Stimulated activated CD8-positive, alpha-beta memory T cell treated with anti-CD3 and anti-CD28 coated beads, Interleukin-4, amount 100 ng/mL, for 48 hours (primary cell): ENCODE results near the gene MGAT5.
"Not testable (repeated sequence)": the region's sequence is repeated elsewhere in the genome, so short reads cannot be mapped to it uniquely, and the experiment has no call there.

Experiments
- DNase-seq: peaks from one replicate; pipeline ENCODE4 v3.0.0-alpha.2; 2020

Gene MGAT5

DNA sequence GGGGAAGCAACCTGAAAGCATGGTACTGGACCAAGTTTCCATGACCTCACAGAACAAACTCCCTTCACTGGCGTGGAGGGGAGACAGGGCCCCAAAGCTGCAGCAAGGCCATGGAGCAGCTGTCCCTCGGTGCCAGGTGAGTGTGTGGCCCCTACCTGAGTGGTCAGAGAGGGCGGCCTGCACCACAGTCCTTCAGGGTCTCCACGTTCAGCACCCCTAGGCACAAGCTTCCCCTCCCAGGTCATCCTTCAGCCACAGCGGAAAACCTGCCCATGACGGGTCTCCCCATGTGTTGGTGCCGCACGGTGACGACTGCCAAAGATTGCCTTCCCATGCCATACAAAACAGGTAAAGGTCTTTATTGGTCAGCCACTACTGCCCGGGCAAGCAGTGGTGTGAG is 201.6 kb downstream of the MGAT5 start:
- DNase-seq, result no peak

DNA sequence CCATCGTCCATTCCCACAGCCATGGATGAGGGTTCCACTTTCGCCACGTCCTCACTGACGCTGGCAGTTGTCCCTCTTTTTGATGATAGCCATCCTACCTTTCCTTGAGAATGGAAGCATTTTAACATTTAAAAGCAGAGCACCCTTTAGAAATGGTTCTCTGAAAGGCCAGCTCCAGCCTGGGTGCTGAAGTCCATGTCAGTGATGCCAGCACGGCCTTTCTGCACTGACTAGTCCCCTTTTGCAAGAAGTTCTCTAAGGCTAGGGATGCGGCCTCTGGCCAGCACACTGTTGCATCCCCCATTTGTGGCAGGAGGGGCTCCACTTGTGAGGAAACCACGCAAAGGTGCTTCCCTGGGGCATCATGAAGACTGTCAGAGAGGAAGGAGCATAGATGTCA is 203.5 kb downstream of the MGAT5 start:
- DNase-seq, result no peak

DNA sequence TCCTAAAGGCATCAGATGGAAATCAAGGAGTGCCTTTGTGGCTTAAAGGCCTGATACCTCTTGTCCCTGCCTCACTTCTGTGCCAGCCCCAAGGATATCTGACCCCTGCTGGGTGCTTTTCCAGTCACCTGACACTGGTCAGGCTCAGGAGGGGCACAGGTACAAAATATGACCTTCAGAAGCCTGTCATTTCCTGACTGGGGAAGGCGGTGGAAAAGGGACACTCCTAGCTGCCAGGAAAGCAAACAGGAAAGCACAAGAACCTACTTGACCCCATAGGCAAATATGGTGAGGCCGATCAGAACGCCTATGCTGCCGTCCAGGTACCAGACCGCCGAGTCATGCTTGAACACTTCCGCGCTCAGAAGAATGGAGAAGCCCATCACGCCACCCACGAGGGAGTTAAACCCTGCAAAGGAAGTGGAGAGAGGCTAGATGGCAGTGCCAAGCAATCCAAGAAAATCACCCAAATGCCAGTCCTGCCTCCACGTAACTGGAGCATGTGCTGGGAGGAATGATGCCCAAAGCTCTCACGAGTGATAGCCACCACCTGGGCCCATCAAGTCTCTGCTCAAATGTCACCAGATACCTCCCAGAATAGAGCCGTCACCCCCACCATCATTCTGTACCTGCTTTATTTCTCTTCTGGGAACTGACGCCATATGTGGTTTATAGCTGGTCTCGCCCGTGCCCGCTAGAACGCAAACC is 204.0 kb downstream of the MGAT5 start:
- no peak for DNase-seq

DNA sequence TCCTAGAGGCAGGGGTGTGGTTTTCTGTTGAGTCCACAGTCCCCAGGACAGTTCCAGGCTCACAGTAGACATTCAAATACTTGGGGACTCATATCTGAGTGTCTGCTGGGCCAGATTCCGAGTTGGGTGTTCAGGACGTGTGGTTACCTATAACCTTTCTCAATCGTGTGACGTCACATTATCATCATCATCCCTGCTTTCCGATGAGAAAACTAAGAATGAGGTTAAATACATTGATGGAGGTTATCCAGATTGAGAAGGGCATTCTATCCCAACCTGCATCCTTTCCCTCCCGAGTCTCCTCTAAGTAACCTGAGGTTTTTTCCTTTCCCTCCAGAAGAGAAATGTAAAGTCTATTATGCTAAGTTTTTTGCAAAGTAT is 204.6 kb downstream of the MGAT5 start:
- no peak for DNase-seq

DNA sequence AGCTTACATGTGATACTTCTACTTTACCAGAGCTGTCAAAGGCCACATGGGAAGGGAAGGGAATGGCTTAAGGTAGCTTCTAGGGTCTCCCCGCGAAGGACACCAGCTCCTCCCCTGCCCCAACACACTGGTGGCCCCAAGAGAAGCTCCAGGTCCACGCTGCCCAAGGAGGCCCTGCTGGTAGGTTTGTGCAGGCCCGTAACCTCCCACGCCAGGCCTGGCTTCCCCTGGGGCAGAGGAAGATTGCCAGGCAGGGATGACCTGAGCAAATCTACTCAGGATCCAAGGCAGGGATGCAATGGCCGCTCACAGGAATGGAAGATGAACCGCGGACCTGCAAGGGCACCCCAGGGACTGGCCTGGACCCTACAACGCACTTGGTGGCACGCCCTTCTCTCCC is 205.1 kb downstream of the MGAT5 start:
- no peak for DNase-seq

DNA sequence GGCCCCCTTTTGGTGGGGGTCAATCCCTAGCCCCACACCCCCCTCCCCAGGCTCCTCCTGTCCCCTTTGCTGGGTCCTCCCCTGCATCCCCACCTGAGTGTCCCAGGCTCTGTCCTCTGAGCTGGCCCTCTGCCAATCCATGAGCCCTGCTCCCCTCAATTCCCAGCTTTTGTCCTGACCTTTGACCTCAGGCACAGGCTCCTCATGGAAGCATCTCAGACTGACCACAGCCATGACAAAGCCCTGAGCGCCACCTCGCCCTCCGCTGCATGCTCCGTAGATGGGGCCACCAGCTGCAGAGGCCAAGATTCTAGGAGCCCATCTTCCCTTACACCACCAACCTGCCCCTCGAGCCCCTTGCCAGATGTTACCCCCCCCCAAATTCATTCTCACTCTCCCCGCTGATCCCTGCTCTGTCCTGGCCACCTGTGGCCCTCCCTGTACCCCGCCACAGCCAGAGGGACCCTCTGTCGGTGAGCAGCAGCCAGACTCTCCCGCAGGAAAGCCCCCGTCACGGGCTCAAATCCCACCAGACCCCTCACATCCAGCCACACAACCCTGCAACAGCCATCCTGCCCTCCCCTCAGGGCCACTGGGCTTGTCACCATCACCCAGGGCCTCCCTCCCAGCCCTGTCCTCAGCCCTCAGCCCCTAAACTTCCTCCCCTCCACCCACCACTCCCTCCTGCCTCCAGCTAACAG is 206.0 kb downstream of the MGAT5 start:
- DNase-seq, result no peak

DNA sequence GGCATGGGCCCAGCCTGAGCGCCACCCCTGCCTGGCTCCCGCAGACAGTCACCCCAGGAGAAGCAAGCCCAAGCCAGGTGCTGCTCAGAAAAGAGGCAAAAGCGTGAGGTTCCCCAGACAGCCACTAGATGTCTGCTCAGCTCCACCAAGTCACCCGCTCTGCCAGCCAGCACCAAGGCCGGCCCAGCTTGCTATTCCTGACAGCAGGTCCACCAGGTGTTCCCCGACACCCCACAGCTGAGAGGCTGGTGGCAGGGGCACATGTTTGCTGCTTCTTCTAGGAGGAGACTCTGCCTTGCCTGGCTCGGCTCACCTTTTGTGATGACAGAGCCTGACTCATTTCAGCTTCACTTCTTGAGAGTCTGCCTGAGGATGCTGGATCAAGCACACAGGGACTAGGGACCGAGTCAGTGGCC is 206.7 kb downstream of the MGAT5 start:
- peak; percentile 45 for DNase-seq

DNA sequence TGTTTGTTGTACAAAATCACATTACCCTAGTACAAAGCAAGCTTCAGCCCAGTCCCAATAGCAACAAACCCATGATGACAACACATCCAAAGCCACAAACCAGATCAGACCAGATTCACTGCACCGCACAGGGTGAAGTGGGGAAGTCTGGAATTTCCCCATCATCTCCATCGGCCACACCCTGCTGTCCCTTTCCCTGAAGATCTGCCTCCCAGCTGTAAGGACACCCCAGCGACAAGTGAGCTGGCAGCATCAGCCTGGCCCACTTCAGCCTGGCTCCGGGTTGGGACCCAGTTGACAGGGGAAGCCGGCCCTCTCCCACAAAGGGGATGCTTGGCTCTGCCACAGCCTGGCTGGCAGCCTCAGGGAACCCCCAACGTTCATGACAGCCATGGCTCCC is 207.6 kb downstream of the MGAT5 start:
- DNase-seq, result no peak

DNA sequence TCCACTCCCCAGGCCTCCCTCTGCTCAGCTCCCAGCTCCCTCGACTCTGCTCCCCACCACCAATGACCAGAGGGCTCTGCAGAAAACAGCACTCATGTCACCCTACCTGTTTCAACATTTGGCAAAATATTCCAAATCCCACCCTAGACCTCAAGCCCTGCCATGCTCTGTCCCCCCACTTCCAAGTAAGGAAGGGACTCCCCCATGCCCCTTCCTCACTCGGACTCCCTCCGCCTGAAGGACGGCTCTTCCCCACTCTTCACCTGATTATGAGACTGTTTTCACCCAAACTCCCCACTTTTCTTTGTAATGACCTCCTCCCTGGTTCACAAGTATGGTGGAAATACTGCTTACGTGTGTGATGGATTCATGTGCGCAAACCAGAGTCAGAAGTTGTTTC is 208.4 kb downstream of the MGAT5 start:
- no peak for DNase-seq

DNA sequence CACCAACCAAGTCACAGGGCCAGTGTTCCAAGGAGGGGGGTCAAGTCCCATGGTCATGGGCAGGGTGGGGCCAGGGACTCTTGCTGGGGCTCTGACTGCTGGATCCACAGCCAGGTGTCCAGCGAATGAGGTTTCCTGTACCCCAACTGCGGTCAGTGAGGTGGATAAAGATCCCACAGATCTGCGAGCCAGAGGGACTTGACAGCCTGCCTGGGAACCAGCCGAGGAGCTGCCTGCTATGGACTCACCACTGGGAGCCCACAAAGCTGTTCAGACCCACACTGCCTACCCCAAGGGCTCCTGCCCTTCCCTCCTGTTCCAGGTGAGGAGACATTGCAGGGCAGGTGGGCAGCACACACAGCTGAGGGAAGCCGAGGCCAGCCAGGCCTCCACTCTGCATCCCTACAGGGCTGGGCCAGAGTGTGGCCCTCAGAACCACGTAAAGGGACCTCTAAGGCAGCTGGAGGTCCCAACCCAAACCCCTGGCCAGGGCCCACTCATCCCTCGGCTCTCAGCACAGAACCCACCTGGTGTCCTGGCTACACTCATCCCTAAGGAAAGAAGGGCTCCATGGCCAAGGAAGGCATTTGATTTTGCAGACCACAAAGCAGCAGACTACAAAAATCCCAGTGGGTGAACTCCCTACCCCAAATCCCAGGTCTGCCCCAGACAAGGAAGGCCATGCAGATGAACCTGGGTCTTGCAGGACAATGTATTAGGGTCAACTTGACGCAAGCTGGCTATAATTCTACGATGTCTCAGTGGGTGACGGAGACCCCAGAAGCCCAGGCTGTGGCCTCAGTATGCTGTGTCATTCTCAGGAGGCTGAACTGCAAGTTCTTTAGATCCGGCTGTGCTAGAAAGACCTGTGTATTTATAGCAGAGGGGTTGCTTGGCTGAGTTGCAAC is 209.2 kb downstream of the MGAT5 start:
- peak; percentile 5 for DNase-seq

DNA sequence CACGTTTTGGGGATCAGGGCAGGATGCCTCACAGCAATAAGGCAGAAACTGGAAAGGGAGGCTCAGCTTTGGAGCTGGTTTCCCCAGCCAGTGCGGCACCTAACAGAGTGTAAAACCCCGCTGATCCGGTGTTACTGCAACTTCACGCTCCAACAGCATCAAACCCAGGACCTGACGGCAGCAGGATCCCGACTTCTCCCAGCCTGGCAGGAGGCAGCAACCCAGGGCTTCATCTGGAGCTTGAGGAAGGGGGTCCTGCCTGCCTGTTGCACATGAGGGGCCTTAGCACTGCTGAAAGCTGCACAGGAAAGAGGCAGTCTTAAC is 209.8 kb downstream of the MGAT5 start:
- DNase-seq, result peak; percentile 18

DNA sequence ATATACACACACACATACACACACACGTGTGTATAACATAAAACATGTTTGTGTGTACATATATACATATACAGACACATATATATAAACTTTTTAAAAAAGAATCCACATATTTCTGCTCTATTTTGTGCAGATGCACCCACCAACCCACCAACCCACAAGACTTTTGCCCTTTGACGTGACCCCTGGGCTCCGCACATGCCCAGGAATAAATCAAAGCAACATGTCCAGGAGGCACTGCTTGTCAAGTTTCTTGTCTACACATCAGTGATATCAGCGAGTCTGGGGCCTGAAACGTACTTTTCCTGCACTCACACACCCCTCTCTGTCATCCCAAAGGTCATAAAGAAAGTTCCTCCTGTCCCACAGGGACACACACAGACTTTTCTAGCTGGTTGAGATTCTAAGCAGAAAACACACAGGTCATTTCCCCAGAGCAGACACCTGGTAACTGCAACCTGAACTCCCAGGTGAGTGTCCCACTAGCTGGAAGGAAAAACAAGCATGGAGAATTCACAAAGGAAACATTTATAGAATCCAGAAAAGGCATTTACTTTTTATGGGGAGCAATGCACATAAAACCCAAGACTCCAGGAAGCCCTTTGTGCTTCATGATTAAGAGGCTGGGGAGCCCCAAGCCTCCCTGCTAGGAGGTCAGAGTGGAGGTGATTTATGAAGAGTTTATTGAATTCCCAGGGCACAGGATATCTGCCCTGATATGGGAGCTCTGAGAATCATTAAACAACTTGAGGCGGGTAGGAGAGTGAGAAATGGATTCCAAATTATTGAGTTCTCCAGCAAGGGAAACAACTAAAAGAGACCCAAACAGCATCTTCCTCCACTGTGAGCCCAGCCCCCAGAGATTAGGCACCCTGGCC is 211.6 kb downstream of the MGAT5 start:
- no peak for DNase-seq

DNA sequence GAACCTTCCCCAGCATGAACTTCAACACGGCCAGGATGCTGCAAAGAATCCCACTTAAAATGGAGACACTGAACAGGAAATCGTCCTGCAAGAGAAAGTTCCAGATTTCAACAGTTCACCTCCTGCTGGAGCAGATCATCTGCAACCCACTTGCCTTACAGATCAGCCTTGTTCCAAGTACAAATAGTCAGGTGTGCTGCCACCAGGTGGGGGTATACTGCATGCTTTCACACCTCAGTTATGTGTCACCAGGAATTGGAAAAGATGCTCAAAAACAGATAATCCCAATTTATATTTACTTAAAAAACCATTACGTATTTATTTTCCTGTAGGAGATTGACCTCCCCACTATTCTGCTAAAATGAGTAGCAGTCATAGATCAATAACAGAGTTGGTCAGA is 212.3 kb downstream of the MGAT5 start:
- DNase-seq, result peak; percentile 36

DNA sequence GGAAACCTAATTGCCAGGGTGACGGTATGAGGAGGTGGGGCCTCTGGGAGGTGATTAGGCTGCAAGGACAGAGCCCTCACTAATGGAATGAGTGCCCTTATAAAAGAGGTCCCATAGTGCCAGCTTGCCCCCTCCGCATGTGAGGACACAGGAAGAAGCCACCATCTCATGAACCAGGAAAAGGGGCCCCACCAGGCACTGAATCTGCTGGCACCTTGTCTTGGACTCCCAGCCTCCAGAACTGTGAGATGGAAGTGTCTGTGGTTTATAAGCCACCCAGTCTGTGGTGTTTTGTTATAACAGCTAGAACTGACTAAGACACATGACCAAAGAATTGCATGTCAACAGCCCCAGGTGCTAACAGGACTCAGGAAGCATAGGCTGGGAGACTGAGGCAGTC is 214.3 kb downstream of the MGAT5 start:
- DNase-seq, result no peak

DNA sequence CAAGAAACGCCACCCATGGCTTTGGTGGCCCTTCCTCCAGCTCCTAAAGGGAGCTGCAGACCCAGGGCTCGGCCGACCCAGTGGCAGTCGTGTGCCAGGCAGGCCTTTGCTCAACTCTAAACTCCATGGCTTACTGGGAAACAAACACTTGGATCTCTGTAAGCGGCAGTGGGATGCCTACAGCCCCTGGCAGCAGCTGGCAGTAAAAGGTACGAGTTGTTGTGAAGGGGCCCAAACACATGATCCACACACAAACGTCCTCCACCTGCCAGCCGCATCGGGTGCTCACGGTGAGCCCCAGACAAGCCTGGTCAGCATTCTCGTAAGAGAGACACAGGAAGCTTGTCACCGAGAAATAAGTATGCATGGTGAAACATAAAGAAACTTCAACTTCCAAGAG is 214.9 kb downstream of the MGAT5 start:
- no peak for DNase-seq

DNA sequence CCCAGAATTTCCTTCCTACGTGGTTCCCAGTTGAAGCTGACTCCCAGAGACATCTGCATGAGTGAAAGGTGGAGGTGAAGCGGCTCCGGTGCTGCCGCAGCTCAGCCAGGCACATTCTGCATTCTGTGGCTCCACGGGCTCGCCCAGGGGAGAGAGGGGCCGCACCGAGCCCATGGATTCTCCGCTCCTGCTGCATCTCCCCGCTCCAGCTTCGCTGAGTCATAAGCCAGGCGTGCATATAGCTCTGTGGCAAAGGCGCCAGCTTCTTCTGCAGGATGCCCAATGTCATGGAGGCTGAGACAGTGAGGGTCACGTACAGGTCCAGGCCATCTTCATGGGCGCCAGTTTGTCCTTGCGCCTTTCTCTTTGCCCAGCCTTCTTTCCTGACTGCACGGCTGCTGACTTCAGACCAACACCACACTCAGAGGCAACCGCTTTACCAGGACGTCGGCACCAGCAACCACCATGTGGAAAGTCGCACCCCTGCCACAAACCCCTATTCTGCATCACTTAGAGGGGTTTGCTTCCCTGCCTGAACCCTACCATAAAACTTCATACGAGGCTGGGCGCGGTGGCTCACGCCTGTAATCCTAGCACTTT is 215.7 kb downstream of the MGAT5 start:
- DNase-seq, result no peak

DNA sequence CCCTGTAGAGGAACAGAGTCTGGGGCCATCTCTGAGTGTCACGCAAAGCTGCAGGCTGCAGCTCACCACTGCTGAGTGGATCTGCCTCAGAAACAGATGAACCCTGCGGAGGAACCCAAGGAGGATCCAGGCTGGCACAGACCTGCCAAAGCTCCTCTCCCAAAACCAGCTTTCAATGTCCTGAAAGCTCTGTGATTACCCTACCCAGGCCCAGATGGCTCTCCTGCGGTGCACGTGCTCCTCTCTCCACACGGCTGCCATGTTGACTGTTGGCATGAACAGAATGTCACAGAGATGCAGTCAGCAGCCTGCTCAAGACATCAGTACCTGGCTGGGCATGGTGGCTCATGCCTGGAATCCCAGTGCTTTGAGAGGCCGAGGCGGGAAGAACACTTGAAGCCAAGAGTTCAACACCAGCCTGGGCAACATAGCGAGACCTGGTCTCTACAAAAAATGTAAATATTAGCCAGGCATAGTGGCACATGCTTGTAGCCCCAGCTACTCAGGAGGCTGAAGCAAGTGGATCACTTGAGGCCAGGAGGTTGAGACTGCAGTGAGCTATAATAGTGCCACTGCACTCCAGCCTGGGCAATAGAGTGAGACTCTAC is 216.8 kb downstream of the MGAT5 start:
- no peak for DNase-seq

DNA sequence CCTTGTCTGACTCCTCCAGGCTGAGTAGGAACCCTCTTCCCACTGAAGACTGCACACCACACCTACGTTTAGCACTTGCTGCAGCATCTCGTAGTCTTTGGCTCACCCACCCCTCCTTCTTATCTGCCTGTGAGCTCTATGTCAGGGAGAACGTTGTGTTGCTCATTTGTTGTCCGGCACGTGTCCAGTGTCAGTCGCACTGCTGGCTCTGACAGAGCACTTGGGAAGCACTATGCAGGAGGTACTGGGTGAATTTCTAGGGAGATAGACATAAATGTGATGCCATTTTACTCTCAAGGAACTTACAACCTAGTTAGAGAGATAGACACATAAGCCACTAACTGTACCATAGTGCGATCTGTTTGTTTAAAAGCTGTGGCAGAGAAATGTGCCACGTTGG is 223.1 kb downstream of the MGAT5 start:
- DNase-seq, result not testable (repeated sequence)

DNA sequence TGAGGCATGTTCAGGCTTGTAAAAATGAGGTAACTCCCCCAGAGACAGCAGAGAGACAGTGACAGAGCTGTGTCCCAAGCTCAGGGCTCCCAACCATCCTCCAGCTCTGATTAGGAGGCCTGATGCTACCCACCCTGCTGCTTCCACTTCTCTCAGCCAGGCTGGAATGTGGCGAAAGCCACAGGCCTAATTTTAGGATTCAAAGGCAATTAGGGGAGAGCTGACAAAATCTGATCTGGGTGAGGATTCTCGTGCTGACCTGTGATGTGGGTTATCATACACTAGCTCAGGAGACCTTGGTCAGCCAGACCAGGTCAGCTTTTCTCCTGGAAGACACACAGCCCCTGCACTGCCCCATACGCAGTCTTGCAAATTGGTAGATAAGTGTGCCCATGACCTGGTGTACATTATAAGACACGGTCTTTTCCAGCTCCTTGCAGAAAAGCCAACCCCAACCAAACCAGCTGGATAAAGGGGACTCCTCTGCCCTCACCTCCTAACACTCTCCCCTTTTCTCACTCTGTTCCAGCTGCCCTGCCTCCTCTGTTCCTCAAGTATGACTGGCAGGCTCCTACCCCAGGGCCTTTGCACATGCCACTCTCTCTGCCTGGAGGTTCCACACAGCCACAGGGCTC is 225.9 kb downstream of the MGAT5 start:
- DNase-seq, result no peak

DNA sequence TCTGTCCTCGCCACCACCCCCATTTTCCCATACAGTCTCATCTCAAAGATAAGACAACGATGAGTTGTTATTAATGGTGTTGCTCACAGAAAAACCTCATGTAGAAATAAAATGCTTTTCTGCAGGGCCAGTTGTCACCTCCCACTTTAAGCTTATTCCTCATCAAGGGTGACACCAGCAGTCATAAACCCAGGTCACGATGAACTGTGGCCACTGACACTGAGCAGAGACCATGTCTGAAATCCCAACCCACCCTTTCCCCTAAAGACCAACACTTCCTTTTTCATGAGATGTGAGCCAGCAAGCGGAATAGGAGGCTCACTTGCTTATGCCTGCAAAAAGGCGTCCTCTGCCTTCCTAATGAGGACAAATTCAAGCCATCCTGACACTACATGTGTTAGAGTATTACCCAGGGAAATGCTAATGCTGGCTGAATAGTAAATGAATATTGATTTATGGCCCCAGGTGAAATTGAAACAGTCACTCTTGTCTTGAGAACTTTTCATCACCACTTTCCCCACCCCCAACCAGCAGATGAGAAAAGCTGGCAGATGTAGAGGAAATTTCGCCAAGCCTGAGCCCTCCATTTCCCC is 228.4 kb downstream of the MGAT5 start:
- no peak for DNase-seq

DNA sequence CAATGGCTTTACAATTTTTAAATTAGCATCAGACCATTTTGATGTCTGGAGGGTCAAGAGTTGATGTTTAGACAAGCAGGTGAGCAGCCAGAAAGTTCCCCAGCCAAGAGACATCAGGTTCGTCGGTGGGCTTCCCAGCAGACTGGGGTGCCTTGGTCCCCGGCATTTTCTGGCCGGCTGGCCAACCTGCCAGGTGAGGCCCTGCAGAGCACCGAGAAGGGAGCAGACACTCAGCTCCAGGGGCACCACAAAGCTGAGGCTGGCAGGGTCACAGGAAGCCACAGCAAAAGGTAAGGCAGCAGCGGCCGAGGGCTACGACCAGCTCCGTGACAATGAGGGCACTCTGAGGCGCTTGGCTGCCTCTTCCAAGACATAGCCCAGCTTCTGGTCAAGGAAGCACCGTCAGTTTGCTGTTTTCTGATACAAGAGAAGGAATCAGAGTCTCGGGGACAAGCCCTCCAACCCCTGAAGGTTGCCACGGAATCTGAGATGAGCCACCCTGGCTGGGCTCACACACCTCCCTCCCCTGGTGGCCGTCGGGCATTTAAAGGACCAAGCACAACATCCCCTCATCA is 229.0 kb downstream of the MGAT5 start:
- DNase-seq, result no peak
